Activated CD8-positive, alpha-beta memory T cell treated with anti-CD3 and anti-CD28 coated beads, Interleukin-2, amount 50 U/mL, for 1 hour (primary cell): ENCODE data around the gene ARID2.

Experiments used
- DNase-seq: peaks from one replicate; pipeline ENCODE4 v3.0.0-alpha.2; 2020; ENCODE audit errors: extremely low read depth

The ARID2 gene

DNA sequence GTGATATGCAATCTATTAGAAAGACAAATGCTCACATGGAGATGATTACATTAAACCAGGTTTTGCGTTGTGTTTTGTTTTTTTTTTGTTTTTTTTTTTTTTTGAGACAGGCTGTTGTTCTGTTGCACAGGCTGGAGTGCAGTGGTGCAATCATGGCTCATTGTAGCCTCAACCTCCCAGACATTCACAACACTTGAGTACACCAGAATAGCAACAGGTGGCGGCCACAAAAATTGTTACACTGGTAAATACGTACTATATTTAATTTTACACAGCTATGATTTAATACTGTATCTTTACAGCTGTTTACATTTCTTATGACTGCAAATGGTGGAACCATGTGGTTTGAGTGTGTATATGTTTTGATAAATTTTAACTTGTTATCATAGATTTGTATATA lies 200.9 kb downstream of the ARID2 start:
- no peak for DNase-seq

GRCh38 chr12:45933504-45933903 lies 204.0 kb downstream of the ARID2 start:
- no peak for DNase-seq

GRCh38 chr12:45934956-45935355 lies 205.4 kb downstream of the ARID2 start:
- DNase-seq: no peak

GRCh38 chr12:45938566-45938965 lies 209.1 kb downstream of the ARID2 start:
- no peak for DNase-seq

GRCh38 chr12:45939759-45940158 lies 210.3 kb downstream of the ARID2 start:
- no peak for DNase-seq

DNA sequence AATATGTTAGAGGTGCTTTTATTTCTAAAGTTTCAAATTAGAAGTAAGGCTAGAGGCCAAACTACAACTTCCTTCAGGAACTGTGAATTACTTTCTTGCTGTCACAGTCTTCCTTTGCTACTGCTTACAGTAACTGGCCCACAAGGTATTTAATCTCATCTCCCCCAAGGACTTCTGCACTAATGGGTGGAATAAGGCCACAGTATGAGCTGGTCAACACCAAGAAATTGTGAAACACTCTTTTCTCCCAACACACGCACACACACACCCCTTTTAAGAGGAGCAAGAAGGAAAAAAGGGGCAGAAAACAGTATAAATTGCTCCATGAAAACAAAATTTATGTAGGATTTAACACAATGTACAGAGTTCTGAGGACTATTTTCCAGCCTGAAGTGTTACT lies 215.3 kb downstream of the ARID2 start:
- no peak for DNase-seq

GRCh38 chr12:45946435-45946834 lies 216.9 kb downstream of the ARID2 start:
- DNase-seq: no peak

GRCh38 chr12:45948546-45948945 lies 219.0 kb downstream of the ARID2 start:
- no peak for DNase-seq
